K562 (cell line): ENCODE data around the gene DDR2. TPM values are rescaled to one million over a fixed set of nuclear protein-coding genes. Genes with fewer than 3 reads are reported as not detected.

Experiments used
- ATAC-seq: fragments of 200-7000 bp; cut with Tn5 transposase; 3 replicates; pipeline ENCODE4 v1.9.1; 2020; ENCODE audit warnings: moderate library complexity
- BruUV-seq: library from RNA; stranded (reverse); fragments of 400-500 nt; replicated peaks from 2 replicates; lab custom pipeline; 2021; lab: Mats Ljungman, UMichigan
- CTCF ChIA-PET: fragments of 300-600 bp; formaldehyde crosslinking; extraction: SDS; loops from one replicate; lab custom pipeline; 2021; ENCODE audit warnings: low intra/inter-chr PET ratio; lab: Yijun Ruan, JAX
- POLR2A ChIA-PET: fragments of 300-600, 350-650 bp; sonication (Branson Sonifier 250); formaldehyde crosslinking; extraction: SDS; loops from one replicate; lab custom pipeline; 2021; ENCODE audit warnings: antibody characterized with exemption, inconsistent platforms; lab: Yijun Ruan, JAX
- DNase-seq, 4 experiments: peaks; one replicate each; pipeline versions ENCODE4 v3.0.0 to v3.0.0-alpha.2; 2011 to 2018; ENCODE audit warnings: low spot score in 3 of 4, mixed read lengths in 3 of 4; ENCODE audit errors: extremely low read depth in 1 of 4
- FAIRE-seq: peaks from 2 replicates; lab custom pipeline; 2011; peaks lifted over from hg19 to GRCh38; lab: Jason Lieb, UNC
- H2AFZ ChIP-seq: 2 replicates; pipeline ENCODE4 v1.6.0; 2011; ENCODE audit warnings: low read depth, low read length, control low read depth, inconsistent platforms
- H3K27ac ChIP-seq: fragments of 200-600 bp; 3 replicates; pipeline ENCODE4 v1.8.0; 2011; ENCODE audit warnings: low read depth, mild to moderate bottlenecking, control low read depth, inconsistent platforms, low read length, moderate library complexity, mixed read lengths; ENCODE audit errors: extremely low read depth
- H3K27me3 ChIP-seq, 2 experiments: fragments of 300-600 bp in 1 of 2; 2 replicates in 1 of 2; 3 replicates in 1 of 2; pipeline versions ENCODE4 v1.6.0 to v1.8.0; 2011; ENCODE audit warnings: inconsistent platforms in 2 of 2, low read length in 2 of 2, mild to moderate bottlenecking in 1 of 2, mixed read lengths in 1 of 2, moderate library complexity in 1 of 2; ENCODE audit not compliant: control insufficient read depth in 2 of 2, insufficient read depth in 2 of 2
- H3K36me3 ChIP-seq: fragments of 300-600 bp; 3 replicates; pipeline ENCODE4 v1.8.0; 2011; ENCODE audit warnings: mild to moderate bottlenecking, low read length, inconsistent platforms; ENCODE audit not compliant: control insufficient read depth, insufficient read depth
- H3K4me1 ChIP-seq, 2 experiments: fragments of 200-600 bp in 1 of 2; replicated peaks in 1 of 2; 2 replicates in 1 of 2; 3 replicates in 1 of 2; pipeline versions ENCODE4 v1.5.1 to v1.8.0; 2011; ENCODE audit warnings: inconsistent platforms in 2 of 2, low read length in 2 of 2, mild to moderate bottlenecking in 1 of 2, mixed read lengths in 1 of 2, moderate library complexity in 1 of 2; ENCODE audit not compliant: control insufficient read depth in 2 of 2, insufficient read depth in 2 of 2
- H3K4me2 ChIP-seq: 2 replicates; pipeline ENCODE4 v1.6.1; 2011; ENCODE audit warnings: low read length, control low read depth, inconsistent platforms, mixed read lengths; ENCODE audit not compliant: insufficient read depth
- H3K4me3 ChIP-seq: fragments of 200-600 bp; sonication (generic), shearing (Covaris generic); 2 replicates; pipeline ENCODE4 v1.5.1; 2016; ENCODE audit warnings: control low read depth, inconsistent platforms
- H3K79me2 ChIP-seq: fragments of 200-600 bp; 3 replicates; pipeline ENCODE4 v1.8.0; 2011; ENCODE audit warnings: low read length, inconsistent platforms; ENCODE audit not compliant: control insufficient read depth, insufficient read depth
- H3K9ac ChIP-seq, 2 experiments: 2 replicates each; pipeline versions ENCODE4 v1.6.0 to v1.6.1; 2011; ENCODE audit warnings: low read depth in 2 of 2, low read length in 2 of 2, control low read depth in 1 of 2, inconsistent platforms in 1 of 2, mild to moderate bottlenecking in 1 of 2, mixed read lengths in 1 of 2; ENCODE audit not compliant: insufficient read depth in 1 of 2
- H3K9me1 ChIP-seq: one replicate; pipeline ENCODE4 v1.6.0; 2011; ENCODE audit warnings: inconsistent platforms, mild to moderate bottlenecking, low read length, moderate library complexity; ENCODE audit not compliant: control insufficient read depth, insufficient read depth
- H3K9me3 ChIP-seq: replicated peaks from 2 replicates; pipeline ENCODE4 v1.5.1; 2011; ENCODE audit warnings: low read depth, low read length, inconsistent platforms; ENCODE audit not compliant: control insufficient read depth, insufficient read depth
- H4K20me1 ChIP-seq: replicated peaks from 2 replicates; pipeline ENCODE4 v1.6.1; 2011; ENCODE audit warnings: low read length, inconsistent platforms, mixed read lengths; ENCODE audit not compliant: control insufficient read depth, insufficient read depth
- AFF4 ChIP-seq: sonication (generic); formaldehyde crosslinking; IDR thresholded peaks from 2 replicates; pipeline ENCODE4 v1.8.0; 2023; ENCODE audit warnings: mild to moderate bottlenecking, missing genetic modification reagents
- BACH1 ChIP-seq: fragments of 200-800 bp; sonication (Bioruptor generic); IDR thresholded peaks from 2 replicates; pipeline ENCODE4 v1.6.1; 2016; ENCODE audit warnings: missing genetic modification characterization, missing compliant biosample characterization
- C11orf30 ChIP-seq: fragments of 450-650 bp; IDR thresholded peaks from 2 replicates; pipeline ENCODE4 v1.6.1; 2016; ENCODE audit warnings: low read depth, mild to moderate bottlenecking
- EP300 ChIP-seq: IDR thresholded peaks from 2 replicates; pipeline ENCODE4 v1.6.1; 2012; ENCODE audit warnings: low read length, improper control_type of control experiment
- MAFG ChIP-seq: fragments of 450-650 bp; conservative IDR thresholded peaks from 2 replicates; pipeline ENCODE4 v1.6.1; 2016; ENCODE audit warnings: missing genetic modification characterization, missing compliant biosample characterization
- MYC ChIP-seq, 2 experiments: fragments of 250-450 bp in 1 of 2; sonication (Bioruptor Pico) in 1 of 2; IDR thresholded peaks; 2 replicates each; pipeline versions ENCODE4 v1.5.1 to v1.6.1; 2012 to 2021; ENCODE audit warnings: low read depth in 2 of 2, borderline replicate concordance in 1 of 2, improper control_type of control experiment in 1 of 2, low read length in 1 of 2, mild to moderate bottlenecking in 1 of 2, moderate library complexity in 1 of 2
- NFE2 ChIP-seq: IDR thresholded peaks from 2 replicates; pipeline ENCODE4 v1.6.1; 2014; ENCODE audit warnings: antibody characterized with exemption, low read depth
- SRSF7 ChIP-seq: fragments of 200-400 bp; formaldehyde crosslinking; optimal IDR thresholded peaks from 2 replicates; pipeline ENCODE3; 2017; ENCODE audit warnings: mild to moderate bottlenecking, low read depth, low read length
- TCFL5 ChIP-seq: fragments of 250-450 bp; sonication (Bioruptor Pico); conservative IDR thresholded peaks from 2 replicates; pipeline ENCODE4 v1.6.1; 2021; ENCODE audit warnings: mild to moderate bottlenecking, moderate library complexity, matching md5 sums
- TRIM24 ChIP-seq, 2 experiments: fragments of 450-650 bp; IDR thresholded peaks; 2 replicates each; pipeline ENCODE4 v1.6.1; 2016
- ZNF316 ChIP-seq: fragments of 450-650 bp; IDR thresholded peaks from 2 replicates; pipeline ENCODE4 v1.6.1; 2016
- ZNF384 ChIP-seq: IDR thresholded peaks from 2 replicates; pipeline ENCODE4 v1.6.1; 2012; ENCODE audit warnings: low read depth, low read length, improper control_type of control experiment
- ZNF75A ChIP-seq: fragments of 450-650 bp; formaldehyde crosslinking; IDR thresholded peaks from 2 replicates; pipeline ENCODE4 v1.4.0; 2020; ENCODE audit warnings: mild to moderate bottlenecking
- WGBS: fragments of 100-300 bp; shearing (Covaris generic); methylation state at CpG from one replicate; pipeline ENCODE4 v1.1.6; 2016; ENCODE audit warnings: low coverage, mixed read lengths; ENCODE audit not compliant: insufficient coverage; ENCODE audit errors: missing lambda C conversion rate; 5-methylcytosine and 5-hydroxymethylcytosine counted together
- in situ Hi-C: fragments of 300-500 bp; cut with MboI; formaldehyde crosslinking; loops from 4 replicates; pipeline ENCODE4 v1.15.0; 2018; ENCODE audit warnings: inconsistent platforms, mixed read lengths
- intact Hi-C: fragments of 100-400 bp; cut with micrococcal nuclease; formaldehyde crosslinking; loops from 2 replicates; pipeline ENCODE4 v1.14.2; 2022
- polyA plus RNA-seq, 8 experiments: library from polyadenylated mRNA; depleted of rRNA in 4 of 8; stranded (reverse) in 5 of 8; unstranded in 3 of 8; fragments of >200 nt; fragmentation: Nextera tagmentation in 2 of 8; fragmentation: Illumina TruSeq in 1 of 8; extraction: Ambion mirVana in 2 of 8; extraction: Trizol in 1 of 8; gene quantifications; 2 replicates each; pipeline versions ENCODE4 v1.2.1 to v1.2.3, GENCODE V29; 2011 to 2014; ENCODE audit warnings: inconsistent platforms in 1 of 8, missing spikeins in 1 of 8
- total RNA-seq, 7 experiments: library from RNA; depleted of rRNA in 6 of 7; stranded (reverse); fragments of >200 nt in 6 of 7; fragmentation: Illumina TruSeq in 2 of 7; extraction: Trizol in 2 of 7; gene quantifications; 2 replicates each; pipeline versions ENCODE4 v1.2.1 to v1.2.3, GENCODE V29; 2011 to 2021; ENCODE audit warnings: low replicate concordance in 1 of 7
- TF ChIP-seq, protein P1 (sequence below), 2 experiments: fragments of 250-450 bp in 1 of 2; fragments of 450-650 bp in 1 of 2; sonication (Bioruptor Pico) in 1 of 2; IDR thresholded peaks; 2 replicates each; pipeline versions ENCODE4 v1.6.1 to v1.8.0; 2016 to 2021; ENCODE audit warnings: mild to moderate bottlenecking in 2 of 2, moderate library complexity in 2 of 2, missing compliant biosample characterization in 1 of 2, missing genetic modification characterization in 1 of 2

DDR2 gene
- total and polyA plus RNA-seq, 9 of the 15 experiments (the other 6 are each of a cell fraction or from before 2014, with no cell fraction given) = 0.36 to 2.0 (median 1.1) TPM

DNA sequence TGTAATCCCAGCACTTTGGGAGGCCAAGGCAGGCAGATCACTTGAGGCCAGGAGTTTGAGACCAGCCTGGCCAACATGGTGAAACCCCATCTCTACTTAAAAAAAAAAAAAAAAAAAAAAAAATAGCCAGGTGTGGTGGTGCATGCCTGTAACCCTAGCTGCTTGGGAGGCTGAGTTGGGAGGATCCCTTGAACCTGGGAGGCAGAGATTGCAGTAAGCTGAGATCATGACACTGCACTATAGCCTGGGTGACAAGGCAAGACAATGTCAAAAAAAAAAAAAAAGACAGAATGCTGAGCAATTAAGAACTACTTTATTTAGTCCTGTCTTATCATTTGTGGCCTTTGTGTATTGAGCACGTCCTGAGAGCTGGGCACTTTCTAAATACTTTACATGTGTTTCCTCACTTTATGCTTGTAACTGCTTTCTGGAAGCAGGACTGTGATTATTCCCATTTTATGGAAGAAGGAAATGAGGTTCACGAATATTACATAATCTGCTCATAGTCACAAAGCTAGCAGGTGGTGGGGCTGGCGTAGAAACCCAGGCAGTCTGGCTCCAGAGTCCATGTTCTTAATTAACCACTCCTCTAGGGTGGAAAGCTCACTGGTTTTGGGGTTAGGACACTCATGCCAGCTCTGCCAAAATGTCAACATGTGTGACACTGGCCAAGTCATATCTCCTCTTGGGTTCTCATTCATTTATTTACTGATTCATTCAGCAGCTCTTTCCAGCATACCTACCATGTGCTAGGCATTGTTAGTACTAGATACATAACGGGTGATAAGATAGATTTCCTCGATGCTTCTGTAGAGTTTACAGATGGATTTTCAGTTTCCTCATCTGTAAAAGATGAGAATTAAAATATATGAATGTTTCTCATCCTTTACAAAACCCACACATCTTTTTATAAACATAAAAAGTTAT lies 57.7 kb downstream of the DDR2 start:
- no peaks in the 10 kb centered on the region for H3K9me1 ChIP-seq
- no peak for ATAC-seq
- intact Hi-C loops (no loop called here), in situ Hi-C loops (no loop called here)
- ChIA-PET POLR2A (interaction anchor here (0.5 to 1.4 kb wide), 5 partner anchors 8 to 31 kb away, joined by 3 to 4 read pairs (median 3); no protein-coding TSS in a partner anchor), CTCF (no interaction called here)
- H4K20me1 ChIP-seq = no peaks in the 10 kb centered on the region
- no peaks in the 10 kb centered on the region for H3K9me3 ChIP-seq
- 15% methylated on average over 5 of the region's 5 CpGs for WGBS
- no peaks in the 10 kb centered on the region for H3K36me3 ChIP-seq
- H3K79me2 ChIP-seq = no peaks in the 10 kb centered on the region
- no peak overlapping the region for H3K4me2 ChIP-seq
- BruUV-seq = no TSS peak
- H3K27me3 ChIP-seq = no peaks in the 10 kb centered on the region; a peak in 2 of 5 replicates
- DNase-seq = no peak
- no peak for FAIRE-seq
- TF ChIP-seq SRSF7 = no peak
- TF ChIP-seq AFF4 = no peak
- TF ChIP-seq NFE2 = peak; percentile 59
- TF ChIP-seq ZNF384 = peak; percentile 73; the same call in 1 of the 2 replicates
- peak in 1 of 2 experiments; percentile 50; a peak in 1 of 4 replicates for TF ChIP-seq TRIM24 (IDR thresholded peaks at IDR 0.05)
- peak; percentile 72 for TF ChIP-seq ZNF316
- TF ChIP-seq C11orf30 = peak; percentile 33; the same call in 1 of the 2 replicates
- 0 out of 2 replicates have a peak, but pooled peaks have one; percentile 21 for TF ChIP-seq BACH1 (tag)
- 0 out of 2 replicates have a peak, but pooled peaks have one; percentile 29 for TF ChIP-seq ZNF75A (CRISPR knock-in tag)
- TF ChIP-seq, protein P1, sequence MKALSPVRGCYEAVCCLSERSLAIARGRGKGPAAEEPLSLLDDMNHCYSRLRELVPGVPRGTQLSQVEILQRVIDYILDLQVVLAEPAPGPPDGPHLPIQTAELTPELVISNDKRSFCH (CRISPR knock-in tag; IDR thresholded peaks at IDR 0.05) = no peak
- TF ChIP-seq, protein P1 (tag; IDR thresholded peaks at IDR 0.05) = 0 out of 2 replicates have a peak, but pooled peaks have one; percentile 30
- TF ChIP-seq EP300 = no peak
- TF ChIP-seq MAFG (tag) = peak; percentile 52
- TF ChIP-seq TCFL5 (CRISPR knock-in tag) = no peak
- no peak for TF ChIP-seq MYC (IDR thresholded peaks at IDR 0.05; ENCODE audit: low read depth, low read length)
- no peak for TF ChIP-seq MYC (CRISPR knock-in tag; IDR thresholded peaks at IDR 0.05; ENCODE audit: borderline replicate concordance, low read depth)
- H2AFZ ChIP-seq = no peak overlapping the region
- no peak overlapping the region for H3K9ac ChIP-seq
- H3K4me1 ChIP-seq = no peaks in the 10 kb centered on the region
- no peak overlapping the region for H3K4me3 ChIP-seq
- no peak overlapping the region for H3K27ac ChIP-seq
